Vagina (tissue), 2 donors: ENCODE results near the gene PIP5KL1. TPM values are rescaled to one million over a fixed set of nuclear protein-coding genes. Genes with fewer than 3 reads are reported as not detected.

Experiments
- DNase-seq, 2 donors: peaks; one replicate each; pipeline ENCODE4 v3.0.0-alpha.2; 2017; ENCODE audit errors: extremely low spot score in 2 of 2
- H3K27ac ChIP-seq: fragments of 200-600 bp; sonication (generic); one replicate; pipeline ENCODE4 v1.5.1; 2019
- H3K27me3 ChIP-seq: fragments of 200-600 bp; sonication (generic); one replicate; pipeline ENCODE4 v1.5.1; 2019
- H3K36me3 ChIP-seq, 2 donors: fragments of 200-600 bp; sonication (generic); one replicate each; pipeline ENCODE4 v1.5.1; 2017 to 2019
- H3K4me1 ChIP-seq: fragments of 200-600 bp; sonication (generic); one replicate; pipeline ENCODE4 v1.5.1; 2019
- H3K4me3 ChIP-seq, 2 donors: fragments of 200-600 bp; sonication (generic); 1 replicate in 1 of 2; 2 replicates in 1 of 2; pipeline ENCODE4 v1.5.1; 2016 to 2019
- H3K9me3 ChIP-seq: fragments of 200-600 bp; sonication (generic); one replicate; pipeline ENCODE4 v1.5.1; 2019
- POLR2A ChIP-seq, 2 donors: fragments of 450-650 bp; IDR thresholded peaks; one replicate each; pipeline ENCODE4 v1.6.1; 2017; ENCODE audit warnings: antibody characterized with exemption in 2 of 2, mild to moderate bottlenecking in 2 of 2, moderate library complexity in 2 of 2
- POLR2AphosphoS5 ChIP-seq, 2 donors: sonication (generic); formaldehyde crosslinking; IDR thresholded peaks; one replicate each; pipeline ENCODE4 v1.9.0; 2017; ENCODE audit warnings: antibody characterized with exemption in 2 of 2, mild to moderate bottlenecking in 2 of 2, low read depth in 1 of 2; ENCODE audit not compliant: insufficient read depth in 1 of 2
- intact Hi-C: fragments of 100-400 bp; cut with DNase I; formaldehyde crosslinking; loops from one replicate; pipeline ENCODE4 v1.15.1; 2023
- total RNA-seq: library from RNA; depleted of rRNA; stranded (reverse); fragments of >200 nt; gene quantifications from one replicate; pipeline ENCODE4 v1.2.3, GENCODE V29; 2016
- TF ChIP-seq, protein P1 (sequence below), 3 experiments: fragments of 450-650 bp in 2 of 3; fragments of 200-600 bp in 1 of 3; sonication (generic) in 1 of 3; IDR thresholded peaks; one replicate each; pipeline ENCODE4 v1.5.1; 2017 to 2019; ENCODE audit warnings: antibody characterized with exemption in 3 of 3, mild to moderate bottlenecking in 2 of 3, moderate library complexity in 2 of 3

PIP5KL1 gene
- total RNA-seq, 1 donor from 2014 or later = 10.3 TPM

DNA sequence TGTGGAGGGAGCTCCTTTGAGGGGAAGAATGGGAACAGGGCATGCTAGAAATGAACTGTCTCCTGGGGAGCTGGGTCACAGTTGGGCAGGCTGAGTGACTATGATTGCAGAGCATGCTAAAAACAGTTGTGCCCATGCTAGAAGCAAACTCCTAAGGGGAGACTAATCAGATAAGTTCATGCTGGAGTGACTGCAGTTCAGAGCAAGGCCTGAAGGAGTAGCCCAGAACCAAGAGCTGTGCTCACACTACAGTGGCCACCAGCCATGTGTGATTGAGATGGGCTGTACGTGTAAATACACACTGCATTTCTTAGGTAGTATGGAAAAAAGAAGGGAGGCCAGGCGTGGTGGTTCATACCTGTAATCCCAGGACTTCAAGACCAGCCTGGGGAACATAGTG, 42.8 kb downstream of the PIP5KL1 start:
- no peak for DNase-seq
- intact Hi-C loops = no loop called here
- Histone ChIP-seq H3K9me3 (no peaks in the 10 kb centered on the region), H3K27ac (no peak overlapping the region), H3K4me1 (no peaks in the 10 kb centered on the region), H3K27me3 (no peaks in the 10 kb centered on the region), H3K36me3 (peaks cover 5 to 69% of the 10 kb centered on the region in 2 donors), H3K4me3 (no peak overlapping the region)
- no peak for TF ChIP-seq POLR2A (IDR thresholded peaks at IDR 0.05)
- TF ChIP-seq POLR2AphosphoS5 (IDR thresholded peaks at IDR 0.05; ENCODE audit: insufficient read depth in 1 of 2, low read depth in 1 of 2) = no peak
- TF ChIP-seq, protein P1, sequence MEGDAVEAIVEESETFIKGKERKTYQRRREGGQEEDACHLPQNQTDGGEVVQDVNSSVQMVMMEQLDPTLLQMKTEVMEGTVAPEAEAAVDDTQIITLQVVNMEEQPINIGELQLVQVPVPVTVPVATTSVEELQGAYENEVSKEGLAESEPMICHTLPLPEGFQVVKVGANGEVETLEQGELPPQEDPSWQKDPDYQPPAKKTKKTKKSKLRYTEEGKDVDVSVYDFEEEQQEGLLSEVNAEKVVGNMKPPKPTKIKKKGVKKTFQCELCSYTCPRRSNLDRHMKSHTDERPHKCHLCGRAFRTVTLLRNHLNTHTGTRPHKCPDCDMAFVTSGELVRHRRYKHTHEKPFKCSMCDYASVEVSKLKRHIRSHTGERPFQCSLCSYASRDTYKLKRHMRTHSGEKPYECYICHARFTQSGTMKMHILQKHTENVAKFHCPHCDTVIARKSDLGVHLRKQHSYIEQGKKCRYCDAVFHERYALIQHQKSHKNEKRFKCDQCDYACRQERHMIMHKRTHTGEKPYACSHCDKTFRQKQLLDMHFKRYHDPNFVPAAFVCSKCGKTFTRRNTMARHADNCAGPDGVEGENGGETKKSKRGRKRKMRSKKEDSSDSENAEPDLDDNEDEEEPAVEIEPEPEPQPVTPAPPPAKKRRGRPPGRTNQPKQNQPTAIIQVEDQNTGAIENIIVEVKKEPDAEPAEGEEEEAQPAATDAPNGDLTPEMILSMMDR (IDR thresholded peaks at IDR 0.05) = no peak

DNA sequence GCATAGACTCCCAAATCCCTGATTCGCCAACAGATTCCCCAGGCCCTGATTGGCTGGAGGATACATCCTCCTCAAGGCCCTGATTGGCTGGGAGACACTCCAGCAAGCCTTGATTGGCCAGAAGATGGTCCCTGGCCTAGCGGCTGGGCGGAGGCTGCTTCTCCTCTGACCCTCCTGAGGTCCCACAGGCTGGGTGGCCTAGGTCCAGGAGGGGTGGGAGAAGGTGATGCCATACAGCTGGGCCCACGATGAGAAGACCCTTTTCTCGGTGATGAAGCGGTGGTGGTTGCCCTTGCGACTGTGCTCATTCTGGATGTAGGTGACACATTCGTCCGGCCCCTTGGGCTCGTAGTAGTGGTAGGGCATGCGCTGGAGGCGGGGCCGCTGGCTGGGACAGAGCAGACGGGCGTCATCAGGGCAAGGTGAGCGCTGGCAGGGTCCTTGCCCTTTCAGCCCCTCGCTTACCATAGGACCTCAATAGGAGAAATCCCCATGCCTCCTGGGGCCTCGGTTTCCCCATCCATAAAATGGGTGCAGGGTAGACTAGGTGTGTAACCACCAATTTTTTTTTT, 44.1 kb downstream of the PIP5KL1 start:
- DNase-seq = no peak
- H3K27me3 ChIP-seq = no peaks in the 10 kb centered on the region
- no peak overlapping the region for H3K27ac ChIP-seq
- intact Hi-C loops = no loop called here
- H3K4me3 ChIP-seq = no peak overlapping the region
- H3K9me3 ChIP-seq = no peaks in the 10 kb centered on the region
- peaks cover 0 to 61% of the 10 kb centered on the region in 2 donors for H3K36me3 ChIP-seq
- TF ChIP-seq POLR2AphosphoS5 (IDR thresholded peaks at IDR 0.05; ENCODE audit: insufficient read depth in 1 of 2, low read depth in 1 of 2) = no peak
- TF ChIP-seq POLR2A (IDR thresholded peaks at IDR 0.05) = no peak
- H3K4me1 ChIP-seq = no peaks in the 10 kb centered on the region

DNA sequence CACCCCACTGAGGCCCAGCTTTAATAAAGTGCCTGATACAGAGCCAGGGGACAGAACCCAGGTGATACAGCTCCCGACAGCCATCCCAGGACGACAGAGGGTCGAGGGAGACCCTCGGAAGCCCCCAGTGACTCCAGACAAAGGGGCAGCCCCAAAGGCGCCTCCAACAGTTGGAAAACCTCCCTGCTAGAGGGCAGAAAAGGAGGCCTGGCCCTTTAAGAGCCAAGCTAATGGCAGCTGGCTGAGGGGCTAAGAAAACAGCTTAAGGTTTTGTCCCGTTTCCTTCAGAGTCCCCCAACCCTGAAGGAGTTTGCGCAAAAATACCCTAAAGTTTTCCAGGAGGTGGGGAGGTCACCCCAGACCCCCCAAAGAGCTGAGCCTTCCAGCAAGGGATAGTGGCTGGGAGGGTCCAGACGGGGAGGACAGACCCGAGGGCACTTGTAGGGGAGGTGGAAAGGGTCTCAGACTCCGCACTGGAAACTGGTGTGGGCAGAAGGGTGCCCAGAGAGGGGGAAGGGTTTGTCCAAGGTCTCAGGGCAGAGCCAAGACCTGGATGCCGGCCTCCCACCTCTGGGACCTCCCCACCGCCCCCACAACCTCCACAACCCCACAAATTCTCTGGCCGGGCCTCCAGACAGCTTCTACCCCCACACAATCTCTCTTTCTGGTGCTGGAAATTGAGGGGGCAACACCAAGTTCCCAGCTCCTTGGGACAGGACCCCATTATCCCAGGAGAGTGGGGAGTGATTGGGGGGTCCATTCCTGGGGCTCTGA, 44.9 kb downstream of the PIP5KL1 start:
- Histone ChIP-seq H3K27ac (no peak overlapping the region), H3K36me3 (peaks cover 0 to 55% of the 10 kb centered on the region in 2 donors)

DNA sequence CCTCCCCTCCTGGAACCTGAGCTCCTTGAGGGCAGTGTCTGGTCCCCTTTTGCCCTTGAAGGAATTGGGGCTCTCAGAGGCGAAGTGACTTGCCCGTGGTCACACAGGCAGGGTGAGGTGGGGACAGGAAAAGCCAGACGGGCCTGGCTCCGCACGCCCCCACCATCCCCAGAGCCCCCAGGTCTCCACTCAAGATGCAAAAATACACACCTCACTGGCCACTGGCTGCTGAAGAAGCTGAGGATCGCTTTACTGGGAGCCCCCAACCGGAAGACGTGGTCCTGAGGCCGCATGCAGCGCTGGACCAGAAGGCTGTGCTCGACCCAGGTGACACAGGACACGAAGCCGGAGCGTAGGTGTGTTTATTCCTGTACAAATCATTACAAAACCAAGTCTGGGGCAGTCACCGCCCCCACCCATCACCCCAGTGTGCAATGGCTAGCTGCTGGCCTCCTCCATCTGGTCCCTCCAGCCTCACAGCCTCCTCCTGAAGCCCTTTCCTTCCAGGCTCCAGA, 45.5 kb downstream of the PIP5KL1 start:
- no peak for TF ChIP-seq POLR2A (IDR thresholded peaks at IDR 0.05)
- TF ChIP-seq, protein P1 (IDR thresholded peaks at IDR 0.05) = no peak
- TF ChIP-seq POLR2AphosphoS5 (IDR thresholded peaks at IDR 0.05; ENCODE audit: insufficient read depth in 1 of 2, low read depth in 1 of 2) = no peak
- H3K27ac ChIP-seq = no peak overlapping the region
- no peaks in the 10 kb centered on the region for H3K27me3 ChIP-seq
- intact Hi-C loops = no loop called here
- no peak overlapping the region for H3K4me3 ChIP-seq
- no peak for DNase-seq
- H3K4me1 ChIP-seq = no peaks in the 10 kb centered on the region
- H3K36me3 ChIP-seq = peaks cover 0 to 49% of the 10 kb centered on the region in 2 donors
- H3K9me3 ChIP-seq = no peaks in the 10 kb centered on the region

More for the DNA sequence above, 44.9 kb downstream of the PIP5KL1 start:
- Histone ChIP-seq H3K4me1 (no peaks in the 10 kb centered on the region), H3K4me3 (no peak overlapping the region), H3K9me3 (no peaks in the 10 kb centered on the region), H3K27me3 (no peaks in the 10 kb centered on the region)
- intact Hi-C loops = no loop called here
- DNase-seq = no peak
- no peak for TF ChIP-seq POLR2A (IDR thresholded peaks at IDR 0.05)
- TF ChIP-seq POLR2AphosphoS5 (IDR thresholded peaks at IDR 0.05; ENCODE audit: insufficient read depth in 1 of 2, low read depth in 1 of 2) = no peak
- TF ChIP-seq, protein P1 (IDR thresholded peaks at IDR 0.05) = no peak

DNA sequence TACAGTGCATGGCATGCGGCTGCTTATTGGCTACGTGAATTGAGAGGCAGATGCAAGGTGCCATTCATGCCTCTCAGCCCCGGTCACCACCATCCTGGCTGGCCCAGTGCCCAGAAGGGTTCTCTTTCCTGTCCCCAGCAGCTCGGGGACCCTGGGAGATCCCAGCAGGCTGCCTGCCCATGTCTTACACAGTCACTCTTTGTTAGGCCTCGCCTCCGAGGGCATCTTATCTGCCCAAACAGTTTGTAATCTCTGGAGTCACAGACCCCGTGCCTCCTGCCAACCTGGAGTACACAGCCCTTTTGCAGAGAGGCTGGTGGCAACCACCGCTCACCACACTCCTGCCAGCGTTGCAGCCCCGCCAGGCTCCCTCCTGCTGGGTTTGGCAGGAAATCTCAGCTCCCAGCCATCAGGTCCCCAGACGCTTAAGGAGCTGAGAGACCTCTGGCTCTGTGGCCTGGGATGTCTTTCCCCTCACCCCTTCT, 46.1 kb downstream of the PIP5KL1 start:
- no peaks in the 10 kb centered on the region for H3K27me3 ChIP-seq
- H3K36me3 ChIP-seq = peaks cover 0 to 43% of the 10 kb centered on the region in 2 donors
- intact Hi-C loops = no loop called here
- H3K27ac ChIP-seq = no peak overlapping the region
- no peak overlapping the region for H3K4me3 ChIP-seq
- H3K9me3 ChIP-seq = no peaks in the 10 kb centered on the region
- no peak for TF ChIP-seq POLR2A (IDR thresholded peaks at IDR 0.05)
- no peak for DNase-seq
- no peaks in the 10 kb centered on the region for H3K4me1 ChIP-seq
